RPMI7951 (cell line): ENCODE measurements around the gene NFX1. TPM values are rescaled to one million over a fixed set of nuclear protein-coding genes. Genes with fewer than 3 reads are reported as not detected.
A peak's percentile ranks its signal among the peaks of the same experiment; 100 is the strongest.
"Not testable (repeated sequence)": the region's sequence is repeated elsewhere in the genome, so short reads cannot be mapped to it uniquely, and the experiment has no call there.

ENCODE experiments used
- DNase-seq: peaks from one replicate; pipeline ENCODE4 v3.0.0-alpha.2; 2012; ENCODE audit warnings: low read depth
- total RNA-seq: library from RNA; depleted of rRNA; stranded (reverse); fragments of >200 nt; shearing (Covaris generic); gene quantifications from 2 replicates; pipeline ENCODE4 v1.2.3, GENCODE V29; 2014

The NFX1 gene
- total RNA-seq, 1 experiment from 2014 or later, result 16.3 TPM

- no peak for DNase-seq
Measured at GRCh38 chr9:33355933-33356332, 65.6 kb downstream of the NFX1 start.

- not testable (repeated sequence) for DNase-seq
Measured at GRCh38 chr9:33358641-33359040, 68.3 kb downstream of the NFX1 start.

- no peak for DNase-seq
Measured at GRCh38 chr9:33364127-33364526, 73.8 kb downstream of the NFX1 start.

GRCh38 chr9:33364814-33365213 lies 74.5 kb downstream of the NFX1 start:
- not testable (repeated sequence) for DNase-seq

- DNase-seq, result no peak
Measured at GRCh38 chr9:33366979-33367480, 76.7 kb downstream of the NFX1 start.

GRCh38 chr9:33372900-33373299 lies 82.6 kb downstream of the NFX1 start:
- no peak for DNase-seq

GRCh38 chr9:33374190-33374589 lies 83.9 kb downstream of the NFX1 start:
- DNase-seq, result no peak

- DNase-seq, result peak; percentile 59
Measured at GRCh38 chr9:33374634-33375237, 84.4 kb downstream of the NFX1 start.

- DNase-seq, result no peak
Measured at GRCh38 chr9:33375238-33375840, 85.0 kb downstream of the NFX1 start.

GRCh38 chr9:33375841-33376321 lies 85.6 kb downstream of the NFX1 start:
- no peak for DNase-seq

- DNase-seq, result no peak
Measured at GRCh38 chr9:33377089-33377715, 86.9 kb downstream of the NFX1 start.

GRCh38 chr9:33378121-33378795 lies 87.9 kb downstream of the NFX1 start:
- no peak for DNase-seq

GRCh38 chr9:33379666-33380389 lies 89.5 kb downstream of the NFX1 start:
- DNase-seq, result no peak

- DNase-seq, result no peak
Measured at GRCh38 chr9:33380390-33381094, 90.2 kb downstream of the NFX1 start.

- no peak for DNase-seq
Measured at GRCh38 chr9:33381231-33381791, 91.0 kb downstream of the NFX1 start.

- not testable (repeated sequence) for DNase-seq
Measured at GRCh38 chr9:33382397-33382796, 92.1 kb downstream of the NFX1 start.

- DNase-seq, result not testable (repeated sequence)
Measured at GRCh38 chr9:33383396-33383795, 93.1 kb downstream of the NFX1 start.

- not testable (repeated sequence) for DNase-seq
Measured at GRCh38 chr9:33385536-33385935, 95.2 kb downstream of the NFX1 start.

GRCh38 chr9:33385979-33386640 lies 95.8 kb downstream of the NFX1 start:
- DNase-seq, result peak; percentile 12

GRCh38 chr9:33386641-33386996 lies 96.3 kb downstream of the NFX1 start:
- DNase-seq, result not testable (repeated sequence)
